WTC11 (cell line): ENCODE results near the gene CCDC175. TPM values are rescaled to one million over a fixed set of nuclear protein-coding genes. Genes with fewer than 3 reads are reported as not detected.

Source experiments
- ATAC-seq: fragments of 200-7000 bp; cut with Tn5 transposase; 2 replicates; pipeline ENCODE4 v1.10.0; 2021; ENCODE audit warnings: mild to moderate bottlenecking, moderate library complexity
- CTCF ChIA-PET: fragments of 300-600 bp; sonication (Branson Sonifier 250); formaldehyde crosslinking; loops from one replicate; lab custom pipeline; 2021; ENCODE audit warnings: antibody characterized with exemption; lab: Charles Lee
- POLR2A ChIA-PET: fragments of 350-600 bp; sonication (Branson Sonifier 250); formaldehyde crosslinking; loops from one replicate; lab custom pipeline; 2021; ENCODE audit warnings: antibody characterized with exemption; lab: Charles Lee
- DNase-seq: peaks from one replicate; pipeline ENCODE4 v3.0.0; 2021; ENCODE audit warnings: low spot score
- H3K27ac Mint-ChIP-seq: 2 replicates; pipeline ENCODE4 v1.8.0; 2021; ENCODE audit warnings: mixed read lengths
- H3K27me3 Mint-ChIP-seq: 2 replicates; pipeline ENCODE4 v1.8.0; 2021; ENCODE audit warnings: low read depth, mild to moderate bottlenecking, moderate library complexity, mixed read lengths
- H3K36me3 Mint-ChIP-seq: 2 replicates; pipeline ENCODE4 v1.8.0; 2021; ENCODE audit warnings: mixed read lengths
- H3K4me1 Mint-ChIP-seq: 2 replicates; pipeline ENCODE4 v1.8.0; 2022; ENCODE audit warnings: mixed read lengths
- H3K4me3 Mint-ChIP-seq: 2 replicates; pipeline ENCODE4 v1.8.0; 2021; ENCODE audit warnings: mild to moderate bottlenecking, moderate library complexity, mixed read lengths
- H3K9me3 Mint-ChIP-seq: 2 replicates; pipeline ENCODE4 v1.8.0; 2021; ENCODE audit warnings: mixed read lengths
- ESRRA ChIP-seq: sonication (generic); formaldehyde crosslinking; IDR thresholded peaks from 2 replicates; pipeline ENCODE4 v1.8.1; 2022; ENCODE audit warnings: mild to moderate bottlenecking, missing genetic modification reagents, borderline replicate concordance
- NR2C2 ChIP-seq: sonication (generic); formaldehyde crosslinking; IDR thresholded peaks from 2 replicates; pipeline ENCODE4 v1.8.0; 2022; ENCODE audit warnings: mild to moderate bottlenecking, missing genetic modification reagents
- SOX15 ChIP-seq: fragments of 250-450 bp; sonication (Bioruptor Pico); IDR thresholded peaks from 2 replicates; pipeline ENCODE4 v1.9.0; 2021; ENCODE audit warnings: mild to moderate bottlenecking
- ZNF263 ChIP-seq: sonication (generic); formaldehyde crosslinking; IDR thresholded peaks from 2 replicates; pipeline ENCODE4 v1.8.1; 2022; ENCODE audit warnings: low read depth, mild to moderate bottlenecking, moderate library complexity, missing genetic modification reagents
- ZNF671 ChIP-seq: fragments of 250-450 bp; sonication (Bioruptor Pico); IDR thresholded peaks from 2 replicates; pipeline ENCODE4 v1.8.0; 2021; ENCODE audit warnings: mild to moderate bottlenecking
- total RNA-seq: library from RNA; stranded (reverse); gene quantifications from 3 replicates; pipeline ENCODE4 v1.2.3, GENCODE V29; 2021
- TF ChIP-seq, protein P1 (sequence below): sonication (generic); formaldehyde crosslinking; IDR thresholded peaks from 2 replicates; pipeline ENCODE4 v1.8.1; 2023; ENCODE audit warnings: mild to moderate bottlenecking, missing genetic modification reagents
- TF ChIP-seq, protein P2 (sequence below): fragments of 200-600 bp; IDR thresholded peaks from 2 replicates; pipeline ENCODE4 v1.8.0; 2022; ENCODE audit warnings: antibody characterized with exemption
- TF ChIP-seq, protein P3 (sequence below): sonication (generic); formaldehyde crosslinking; conservative IDR thresholded peaks from 2 replicates; pipeline ENCODE4 v1.8.1; 2022; ENCODE audit warnings: mild to moderate bottlenecking, missing genetic modification reagents
- TF ChIP-seq, protein P4 (sequence below): fragments of 250-450 bp; sonication (Bioruptor Pico); conservative IDR thresholded peaks from 2 replicates; pipeline ENCODE4 v1.9.0; 2021; ENCODE audit warnings: mild to moderate bottlenecking
- TF ChIP-seq, protein P5 (sequence below): fragments of 250-450 bp; sonication (Bioruptor Pico); IDR thresholded peaks from 2 replicates; pipeline ENCODE4 v1.8.0; 2021; ENCODE audit warnings: mild to moderate bottlenecking
- TF ChIP-seq, protein P6 (sequence below): sonication (generic); formaldehyde crosslinking; IDR thresholded peaks from 2 replicates; pipeline ENCODE4 v1.8.1; 2023; ENCODE audit warnings: mild to moderate bottlenecking, missing genetic modification reagents, moderate library complexity
- TF ChIP-seq, protein P7 (sequence below): sonication (generic); formaldehyde crosslinking; IDR thresholded peaks from 2 replicates; pipeline ENCODE4 v1.8.1; 2023; ENCODE audit warnings: mild to moderate bottlenecking, missing genetic modification reagents, borderline replicate concordance

The CCDC175 gene
- total RNA-seq, 1 experiment from 2014 or later, result not detected

DNA sequence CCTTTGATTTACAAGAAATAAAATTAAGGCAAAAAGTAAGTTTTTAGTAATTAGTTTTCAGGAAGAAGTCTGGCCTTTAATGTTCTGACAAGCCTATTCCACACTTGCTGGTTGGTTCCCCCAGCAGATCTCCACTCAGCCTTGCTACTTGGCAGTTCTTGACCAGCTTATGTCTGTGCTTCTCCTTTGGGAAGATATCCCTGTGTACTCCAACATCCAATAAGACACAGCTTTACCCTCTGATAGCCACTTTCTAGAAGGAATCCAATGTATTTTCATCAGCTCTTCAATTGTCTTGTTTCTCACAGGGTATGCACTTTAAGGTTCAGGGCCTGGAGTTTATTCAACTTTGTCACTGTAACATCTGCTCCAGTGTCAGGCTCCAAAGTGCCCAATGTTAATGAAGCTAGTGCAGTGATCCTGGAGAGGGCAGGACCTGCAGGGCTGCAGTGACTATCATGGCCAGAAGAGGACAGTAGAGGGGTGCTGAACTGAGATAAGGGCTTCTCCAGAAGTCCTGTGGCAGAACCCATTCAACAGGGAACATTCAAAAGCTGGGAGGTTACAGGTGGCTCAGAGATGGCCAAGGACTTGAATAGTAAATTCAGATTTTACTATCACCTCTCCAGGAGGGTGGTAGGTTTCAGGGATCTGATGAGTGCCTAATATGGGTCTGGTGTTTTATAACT is 69.4 kb downstream of the CCDC175 start:
- DNase-seq (peak; percentile 88), ATAC-seq (peak; percentile 98)
- ChIA-PET POLR2A (interaction anchor here (1.3 to 1.6 kb wide), 2 partner anchors 22 to 70 kb away, joined by 7 to 10 read pairs; partner anchors contain the start of genes CCDC175, JKAMP and L3HYPDH), CTCF (interaction anchor here (0.6 to 3.1 kb wide), 41 partner anchors 9 to 1006 kb away, joined by 3 to 169 read pairs (median 4); partner anchors contain the start of genes CCDC175, DAAM1, GPR135 and JKAMP)
- Mint-ChIP-seq H3K9me3 (no peaks in the 10 kb centered on the region), H3K36me3 (peaks cover 6% of the 10 kb centered on the region; the same call in 1 of the 2 replicates), H3K27me3 (no peaks in the 10 kb centered on the region; the same call in 1 of the 2 replicates), H3K4me1 (peaks cover 8% of the 10 kb centered on the region), H3K27ac (no peak overlapping the region), H3K4me3 (no peak overlapping the region)
- TF ChIP-seq, protein P1, sequence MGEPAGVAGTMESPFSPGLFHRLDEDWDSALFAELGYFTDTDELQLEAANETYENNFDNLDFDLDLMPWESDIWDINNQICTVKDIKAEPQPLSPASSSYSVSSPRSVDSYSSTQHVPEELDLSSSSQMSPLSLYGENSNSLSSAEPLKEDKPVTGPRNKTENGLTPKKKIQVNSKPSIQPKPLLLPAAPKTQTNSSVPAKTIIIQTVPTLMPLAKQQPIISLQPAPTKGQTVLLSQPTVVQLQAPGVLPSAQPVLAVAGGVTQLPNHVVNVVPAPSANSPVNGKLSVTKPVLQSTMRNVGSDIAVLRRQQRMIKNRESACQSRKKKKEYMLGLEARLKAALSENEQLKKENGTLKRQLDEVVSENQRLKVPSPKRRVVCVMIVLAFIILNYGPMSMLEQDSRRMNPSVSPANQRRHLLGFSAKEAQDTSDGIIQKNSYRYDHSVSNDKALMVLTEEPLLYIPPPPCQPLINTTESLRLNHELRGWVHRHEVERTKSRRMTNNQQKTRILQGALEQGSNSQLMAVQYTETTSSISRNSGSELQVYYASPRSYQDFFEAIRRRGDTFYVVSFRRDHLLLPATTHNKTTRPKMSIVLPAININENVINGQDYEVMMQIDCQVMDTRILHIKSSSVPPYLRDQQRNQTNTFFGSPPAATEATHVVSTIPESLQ (CRISPR knock-in tag), result no peak
- TF ChIP-seq, protein P2, sequence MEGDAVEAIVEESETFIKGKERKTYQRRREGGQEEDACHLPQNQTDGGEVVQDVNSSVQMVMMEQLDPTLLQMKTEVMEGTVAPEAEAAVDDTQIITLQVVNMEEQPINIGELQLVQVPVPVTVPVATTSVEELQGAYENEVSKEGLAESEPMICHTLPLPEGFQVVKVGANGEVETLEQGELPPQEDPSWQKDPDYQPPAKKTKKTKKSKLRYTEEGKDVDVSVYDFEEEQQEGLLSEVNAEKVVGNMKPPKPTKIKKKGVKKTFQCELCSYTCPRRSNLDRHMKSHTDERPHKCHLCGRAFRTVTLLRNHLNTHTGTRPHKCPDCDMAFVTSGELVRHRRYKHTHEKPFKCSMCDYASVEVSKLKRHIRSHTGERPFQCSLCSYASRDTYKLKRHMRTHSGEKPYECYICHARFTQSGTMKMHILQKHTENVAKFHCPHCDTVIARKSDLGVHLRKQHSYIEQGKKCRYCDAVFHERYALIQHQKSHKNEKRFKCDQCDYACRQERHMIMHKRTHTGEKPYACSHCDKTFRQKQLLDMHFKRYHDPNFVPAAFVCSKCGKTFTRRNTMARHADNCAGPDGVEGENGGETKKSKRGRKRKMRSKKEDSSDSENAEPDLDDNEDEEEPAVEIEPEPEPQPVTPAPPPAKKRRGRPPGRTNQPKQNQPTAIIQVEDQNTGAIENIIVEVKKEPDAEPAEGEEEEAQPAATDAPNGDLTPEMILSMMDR, result peak; percentile 84

DNA sequence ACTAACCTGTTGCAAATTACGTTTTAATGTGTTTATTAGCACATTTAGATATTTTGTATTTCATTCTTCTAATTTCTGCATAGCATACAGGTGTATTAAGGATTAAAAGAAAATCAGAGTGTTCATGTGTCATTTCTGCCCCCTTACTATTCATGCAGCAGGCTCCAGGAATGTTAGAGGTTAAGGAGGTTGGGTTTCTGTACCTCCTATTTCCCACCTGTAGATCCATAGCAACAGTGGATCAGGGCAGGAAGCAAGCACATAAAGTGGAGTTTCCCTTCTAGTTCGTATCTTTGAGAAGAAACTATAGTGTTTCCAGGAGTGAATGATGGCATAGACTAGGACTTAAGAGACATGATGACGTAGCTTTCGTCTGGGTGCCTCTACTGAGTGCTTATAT is 73.4 kb downstream of the CCDC175 start:
- no peak for ATAC-seq
- Mint-ChIP-seq H3K27me3 (no peaks in the 10 kb centered on the region), H3K27ac (no peak overlapping the region), H3K4me3 (no peak overlapping the region), H3K9me3 (no peaks in the 10 kb centered on the region), H3K4me1 (peaks cover 5% of the 10 kb centered on the region), H3K36me3 (peaks cover 12% of the 10 kb centered on the region)
- no peak for DNase-seq
- ChIA-PET POLR2A (no interaction called here), CTCF (interaction anchor here (1.1 to 1.5 kb wide), 3 partner anchors 9 to 73 kb away, joined by 3 to 4 read pairs (median 3); partner anchors contain the start of genes CCDC175, JKAMP and L3HYPDH)
- TF ChIP-seq, protein P3, sequence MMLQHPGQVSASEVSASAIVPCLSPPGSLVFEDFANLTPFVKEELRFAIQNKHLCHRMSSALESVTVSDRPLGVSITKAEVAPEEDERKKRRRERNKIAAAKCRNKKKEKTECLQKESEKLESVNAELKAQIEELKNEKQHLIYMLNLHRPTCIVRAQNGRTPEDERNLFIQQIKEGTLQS (CRISPR knock-in tag), result no peak
- TF ChIP-seq NR2C2 (CRISPR knock-in tag) (no peak), ZNF671 (CRISPR knock-in tag) (no peak), ESRRA (no peak), ZNF263 (CRISPR knock-in tag) (no peak)
- TF ChIP-seq, protein P4, sequence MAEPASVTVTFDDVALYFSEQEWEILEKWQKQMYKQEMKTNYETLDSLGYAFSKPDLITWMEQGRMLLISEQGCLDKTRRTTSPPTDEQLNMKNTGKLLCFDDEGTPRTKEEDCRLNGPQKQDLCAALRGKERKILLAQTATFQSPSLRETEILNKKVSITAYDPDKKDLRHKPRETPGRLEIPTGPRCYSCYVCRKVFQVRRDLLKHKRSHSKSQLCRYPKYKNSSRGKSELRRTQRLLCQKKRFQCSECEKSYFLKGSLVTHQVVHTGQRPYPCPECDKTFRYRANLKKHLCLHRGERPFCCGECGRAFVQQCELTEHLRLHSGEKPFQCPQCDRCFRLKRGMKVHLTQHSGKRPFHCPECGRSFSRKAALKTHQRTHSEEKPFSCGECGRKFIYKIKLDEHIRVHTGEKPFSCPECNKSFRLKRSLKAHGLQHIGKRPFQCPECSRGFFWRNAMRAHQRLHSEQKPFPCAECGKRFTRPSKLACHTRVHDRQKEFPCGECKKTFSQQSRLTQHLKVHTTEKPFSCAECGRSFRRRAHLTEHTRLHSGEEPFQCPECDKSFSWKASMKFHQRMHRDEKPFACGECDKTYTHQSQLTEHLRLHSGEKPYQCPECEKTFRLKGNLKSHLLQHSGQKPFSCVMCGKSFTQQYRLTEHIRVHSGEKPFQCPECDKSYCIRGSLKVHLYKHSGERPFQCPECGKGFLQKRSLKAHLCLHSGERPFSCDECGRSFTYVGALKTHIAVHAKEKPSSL (CRISPR knock-in tag), result no peak
- TF ChIP-seq, protein P5, sequence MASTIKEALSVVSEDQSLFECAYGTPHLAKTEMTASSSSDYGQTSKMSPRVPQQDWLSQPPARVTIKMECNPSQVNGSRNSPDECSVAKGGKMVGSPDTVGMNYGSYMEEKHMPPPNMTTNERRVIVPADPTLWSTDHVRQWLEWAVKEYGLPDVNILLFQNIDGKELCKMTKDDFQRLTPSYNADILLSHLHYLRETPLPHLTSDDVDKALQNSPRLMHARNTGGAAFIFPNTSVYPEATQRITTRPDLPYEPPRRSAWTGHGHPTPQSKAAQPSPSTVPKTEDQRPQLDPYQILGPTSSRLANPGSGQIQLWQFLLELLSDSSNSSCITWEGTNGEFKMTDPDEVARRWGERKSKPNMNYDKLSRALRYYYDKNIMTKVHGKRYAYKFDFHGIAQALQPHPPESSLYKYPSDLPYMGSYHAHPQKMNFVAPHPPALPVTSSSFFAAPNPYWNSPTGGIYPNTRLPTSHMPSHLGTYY (CRISPR knock-in tag), result no peak
- TF ChIP-seq, protein P6, sequence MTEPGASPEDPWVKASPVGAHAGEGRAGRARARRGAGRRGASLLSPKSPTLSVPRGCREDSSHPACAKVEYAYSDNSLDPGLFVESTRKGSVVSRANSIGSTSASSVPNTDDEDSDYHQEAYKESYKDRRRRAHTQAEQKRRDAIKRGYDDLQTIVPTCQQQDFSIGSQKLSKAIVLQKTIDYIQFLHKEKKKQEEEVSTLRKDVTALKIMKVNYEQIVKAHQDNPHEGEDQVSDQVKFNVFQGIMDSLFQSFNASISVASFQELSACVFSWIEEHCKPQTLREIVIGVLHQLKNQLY (CRISPR knock-in tag), result no peak

DNA sequence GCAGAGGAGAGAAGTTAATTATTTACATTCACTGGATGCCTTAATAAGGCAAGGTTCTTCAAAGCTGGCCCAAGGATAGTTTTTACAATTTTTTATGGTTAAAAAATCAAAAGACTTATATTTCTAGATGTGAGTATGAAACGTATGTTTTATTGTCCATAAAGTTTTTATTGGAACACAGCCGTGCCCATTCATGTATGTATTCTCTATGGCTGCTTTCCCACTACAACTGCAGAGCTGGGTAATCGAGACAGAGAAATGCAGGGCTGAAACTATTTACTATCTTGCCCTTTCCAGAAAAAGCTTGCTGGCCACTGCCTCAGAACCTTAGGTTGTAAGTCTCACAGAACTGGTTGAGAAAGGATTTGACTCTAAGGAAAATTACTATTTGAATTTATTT is 75.9 kb downstream of the CCDC175 start:
- ATAC-seq, result no peak
- H3K27ac Mint-ChIP-seq, result no peak overlapping the region
- no peaks in the 10 kb centered on the region for H3K27me3 Mint-ChIP-seq
- H3K36me3 Mint-ChIP-seq, result peaks cover 22% of the 10 kb centered on the region
- POLR2A ChIA-PET, result no interaction called here
- no peak overlapping the region for H3K4me3 Mint-ChIP-seq
- TF ChIP-seq SOX15 (CRISPR knock-in tag), result no peak
- TF ChIP-seq NR2C2 (CRISPR knock-in tag), result no peak
- TF ChIP-seq, protein P7, sequence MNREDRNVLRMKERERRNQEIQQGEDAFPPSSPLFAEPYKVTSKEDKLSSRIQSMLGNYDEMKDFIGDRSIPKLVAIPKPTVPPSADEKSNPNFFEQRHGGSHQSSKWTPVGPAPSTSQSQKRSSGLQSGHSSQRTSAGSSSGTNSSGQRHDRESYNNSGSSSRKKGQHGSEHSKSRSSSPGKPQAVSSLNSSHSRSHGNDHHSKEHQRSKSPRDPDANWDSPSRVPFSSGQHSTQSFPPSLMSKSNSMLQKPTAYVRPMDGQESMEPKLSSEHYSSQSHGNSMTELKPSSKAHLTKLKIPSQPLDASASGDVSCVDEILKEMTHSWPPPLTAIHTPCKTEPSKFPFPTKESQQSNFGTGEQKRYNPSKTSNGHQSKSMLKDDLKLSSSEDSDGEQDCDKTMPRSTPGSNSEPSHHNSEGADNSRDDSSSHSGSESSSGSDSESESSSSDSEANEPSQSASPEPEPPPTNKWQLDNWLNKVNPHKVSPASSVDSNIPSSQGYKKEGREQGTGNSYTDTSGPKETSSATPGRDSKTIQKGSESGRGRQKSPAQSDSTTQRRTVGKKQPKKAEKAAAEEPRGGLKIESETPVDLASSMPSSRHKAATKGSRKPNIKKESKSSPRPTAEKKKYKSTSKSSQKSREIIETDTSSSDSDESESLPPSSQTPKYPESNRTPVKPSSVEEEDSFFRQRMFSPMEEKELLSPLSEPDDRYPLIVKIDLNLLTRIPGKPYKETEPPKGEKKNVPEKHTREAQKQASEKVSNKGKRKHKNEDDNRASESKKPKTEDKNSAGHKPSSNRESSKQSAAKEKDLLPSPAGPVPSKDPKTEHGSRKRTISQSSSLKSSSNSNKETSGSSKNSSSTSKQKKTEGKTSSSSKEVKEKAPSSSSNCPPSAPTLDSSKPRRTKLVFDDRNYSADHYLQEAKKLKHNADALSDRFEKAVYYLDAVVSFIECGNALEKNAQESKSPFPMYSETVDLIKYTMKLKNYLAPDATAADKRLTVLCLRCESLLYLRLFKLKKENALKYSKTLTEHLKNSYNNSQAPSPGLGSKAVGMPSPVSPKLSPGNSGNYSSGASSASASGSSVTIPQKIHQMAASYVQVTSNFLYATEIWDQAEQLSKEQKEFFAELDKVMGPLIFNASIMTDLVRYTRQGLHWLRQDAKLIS (CRISPR knock-in tag), result no peak
- TF ChIP-seq, all 79 proteins: peak for 0
- DNase-seq, result no peak
- Mint-ChIP-seq H3K9me3 (no peaks in the 10 kb centered on the region), H3K4me1 (no peaks in the 10 kb centered on the region)
- CTCF ChIA-PET, result interaction anchor here (1.7 kb wide), 1 partner anchor 76 kb away, joined by 4 read pairs; the partner anchor contains the start of gene CCDC175
